Spleen (tissue), 13 donors: Measurements from ENCODE around the gene GSTM5. TPM values are rescaled to one million over a fixed set of nuclear protein-coding genes. Genes with fewer than 3 reads are reported as not detected.
A peak's percentile ranks its signal among the peaks of the same experiment; 100 is the strongest.
"Not testable (repeated sequence)": the region's sequence is repeated elsewhere in the genome, so short reads cannot be mapped to it uniquely, and the experiment has no call there.

Experiments used
- DNase-seq: peaks from one replicate; pipeline ENCODE4 v3.0.0-alpha.2; 2020
- H3K27ac ChIP-seq, 8 donors: fragments of 200-600 bp; sonication (generic) in 7 of 8; 1 replicate in 4 of 8; 2 replicates in 4 of 8; pipeline versions ENCODE4 v1.5.0 to v1.8.0; 2016 to 2021; ENCODE audit warnings: inconsistent platforms in 4 of 8, mild to moderate bottlenecking in 4 of 8, moderate library complexity in 1 of 8
- H3K27me3 ChIP-seq, 7 donors: fragments of 200-600 bp; sonication (generic) in 6 of 7; replicated peaks in 1 of 7; 1 replicate in 4 of 7; 2 replicates in 3 of 7; pipeline versions ENCODE4 v1.5.0 to v1.8.0; 2016 to 2021; ENCODE audit warnings: inconsistent platforms in 3 of 7, mild to moderate bottlenecking in 1 of 7
- H3K36me3 ChIP-seq, 6 donors: fragments of 200-600 bp; sonication (generic) in 5 of 6; 1 replicate in 4 of 6; 2 replicates in 2 of 6; pipeline versions ENCODE4 v1.5.0 to v1.8.0; 2016 to 2021; ENCODE audit warnings: inconsistent platforms in 2 of 6
- H3K4me1 ChIP-seq, 6 donors: fragments of 200-600 bp; sonication (generic) in 5 of 6; 1 replicate in 3 of 6; 2 replicates in 3 of 6; pipeline versions ENCODE4 v1.5.0 to v1.8.0; 2016 to 2021; ENCODE audit warnings: inconsistent platforms in 3 of 6
- H3K4me3 ChIP-seq, 8 donors: fragments of 200-600 bp; sonication (generic) in 7 of 8; 1 replicate in 4 of 8; 2 replicates in 4 of 8; pipeline versions ENCODE4 v1.5.0 to v1.8.0; 2016 to 2021; ENCODE audit warnings: inconsistent platforms in 4 of 8, mild to moderate bottlenecking in 4 of 8, moderate library complexity in 2 of 8
- H3K9me3 ChIP-seq, 8 donors: fragments of 200-600 bp; sonication (generic) in 7 of 8; 1 replicate in 4 of 8; 2 replicates in 4 of 8; pipeline versions ENCODE4 v1.5.0 to v1.8.0; 2016 to 2021; ENCODE audit warnings: inconsistent platforms in 4 of 8
- CTCF ChIP-seq, 11 experiments: fragments of 200-600 bp in 7 of 11; fragments of 450-650 bp in 4 of 11; sonication (generic) in 4 of 11; IDR thresholded peaks in 8 of 11; conservative IDR thresholded peaks in 3 of 11; 1 replicate in 7 of 11; 2 replicates in 4 of 11; pipeline versions ENCODE4 v1.4.0 to v1.8.0; 2016 to 2021; ENCODE audit warnings: antibody characterized with exemption in 11 of 11, inconsistent platforms in 4 of 11, mild to moderate bottlenecking in 1 of 11
- POLR2A ChIP-seq, 3 donors: fragments of 450-650 bp; IDR thresholded peaks; one replicate each; pipeline ENCODE4 v1.5.1; 2017; ENCODE audit warnings: antibody characterized with exemption in 3 of 3, mild to moderate bottlenecking in 1 of 3
- POLR2AphosphoS5 ChIP-seq, 3 donors: sonication (generic); formaldehyde crosslinking; IDR thresholded peaks; one replicate each; pipeline ENCODE4 v1.5.1; 2017; ENCODE audit warnings: antibody characterized with exemption in 3 of 3
- WGBS, 5 donors: extraction: QIAGEN DNeasy Blood & Tissue Kit in 3 of 5; methylation state at CpG; one replicate each; pipeline versions ENCODE4 v1.1.5 to v1.1.7; 2013 to 2018; 5-methylcytosine and 5-hydroxymethylcytosine counted together
- intact Hi-C: fragments of 100-400 bp; cut with DNase I; formaldehyde crosslinking; loops from one replicate; pipeline ENCODE4 v1.15.0; 2023; ENCODE audit warnings: low total_unique reads
- long read RNA-seq, 2 donors: transcript quantifications; one replicate each; lab custom pipeline, GENCODE V29; 2026
- polyA plus RNA-seq, 3 donors: library from polyadenylated mRNA; stranded (reverse); fragments of 200-250 nt; gene quantifications; one replicate each; pipeline ENCODE4 v1.2.1, GENCODE V29; 2013
- total RNA-seq, 7 donors: library from RNA; depleted of rRNA in 3 of 7; stranded (reverse); fragments of >200 nt in 3 of 7; fragmentation: NEBNext Ultra II Directional in 4 of 7; extraction: Animal tissue kit (Norgen Biotek cat#: 25700) in 4 of 7; gene quantifications; one replicate each; pipeline versions ENCODE4 v1.1.0 to v1.2.1, GENCODE V29; 2016 to 2021
- donor health status: healthy with polysubstance abuse.
- donor health status: DM: no; HTN: no; CAD: no; lungs with moderate emphysema.
- donor health status: DM: no; HTN: no; CAD: no.
- donor health status: Bipolar disorder and iron deficiency.
- donor health status: healthy.
- donor health status: DM: no; HTN: no; CAD: no.
- donor health status: DM: yes; HTN: yes; CAD: no.

The GSTM5 gene
- 10 to 100 TPM in 1 of 7 donors, 1 to 10 TPM in 6; 1.4 to 13.1 (median 3.7) TPM for total RNA-seq
- 1 to 10 TPM; 2.8 to 4.2 (median 3.4) TPM for polyA plus RNA-seq
- long read RNA-seq, donor 1, partial matches to known transcripts: 8 of 16 reads
- long read RNA-seq, donor 1, other reads (novel, unspliced or antisense): 5 of 16 reads
- long read RNA-seq, donor 2, partial matches to known transcripts: 0 of 1 reads
- long read RNA-seq, donor 2, other reads (novel, unspliced or antisense): 0 of 1 reads

GRCh38 chr1:109711593-109712320, at the start of gene GSTM5:
TSS of gene GSTM5 (plus strand) at chr1:109712251. CDS start at chr1:109712313, 62 bp downstream.
- intact Hi-C loops, H3K4me1 ChIP-seq, DNase-seq, H3K36me3 ChIP-seq: not testable (repeated sequence)
- peaks cover 0 to 24% (median 18%) of the 10 kb centered on the region in 8 donors for H3K9me3 ChIP-seq
- H3K27me3 ChIP-seq: peaks cover 0 to 10% (median 0%) of the 10 kb centered on the region in 7 donors
- peak within 1 kb of the TSS in 2 of 8 donors; percentile 57 to 69 for H3K27ac ChIP-seq
- 12 to 48% (median 22%) methylated on average over 12 to 33 of the region's 33 CpGs for WGBS, 5 donors
- H3K4me3 ChIP-seq: peak within 1 kb of the TSS in 7 of 8 donors; percentile 5 to 55 (median 21)
- peak in 1 of 3 donors; percentile 12 for TF ChIP-seq POLR2AphosphoS5 (IDR thresholded peaks at IDR 0.05)

GRCh38 chr1:109664671-109665070, 47.4 kb upstream of the GSTM5 start:
- no peak for DNase-seq
- no peaks in the 10 kb centered on the region for H3K27me3 ChIP-seq

GRCh38 chr1:109667452-109668122, 44.5 kb upstream of the GSTM5 start, which contains the start of gene GSTM2:
TSS of gene GSTM2 (plus strand) at chr1:109668057. CDS start at chr1:109668116, 59 bp downstream.
- TF ChIP-seq POLR2A (IDR thresholded peaks at IDR 0.05): no peak
- TF ChIP-seq POLR2AphosphoS5 (IDR thresholded peaks at IDR 0.05): peak; percentile 41 to 75 (median 69)
- no peak for TF ChIP-seq CTCF (IDR thresholded peaks at IDR 0.05 in 8 of 11, conservative IDR thresholded peaks at IDR 0.05 in 3 of 11)
- H3K27me3 ChIP-seq: no peaks in the 10 kb centered on the region
- 14 to 18% (median 16%) methylated on average over 22 of the region's 22 CpGs for WGBS, 5 donors
- peak; percentile 95 for DNase-seq
- peak within 1 kb of the TSS; percentile 31 to 77 (median 46) for H3K4me3 ChIP-seq
- intact Hi-C loops: no loop called here
- no peaks in the 10 kb centered on the region for H3K9me3 ChIP-seq
- H3K36me3 ChIP-seq: peaks cover 0 to 15% (median under 1%) of the 10 kb centered on the region in 6 donors
- H3K4me1 ChIP-seq: peaks cover 0 to 21% (median 14%) of the 10 kb centered on the region in 6 donors
- peak within 1 kb of the TSS in 2 of 8 donors; percentile 37 to 59 for H3K27ac ChIP-seq

More at GRCh38 chr1:109664671-109665070, 47.4 kb upstream of the GSTM5 start:
- no peaks in the 10 kb centered on the region for H3K9me3 ChIP-seq
- 53 to 97% (median 90%) methylated on average over 1 of the region's 1 CpG for WGBS, 5 donors
- intact Hi-C loops: no loop called here
- no peak overlapping the region for H3K4me3 ChIP-seq
- peaks cover 0 to 34% (median 7%) of the 10 kb centered on the region in 6 donors for H3K36me3 ChIP-seq
- no peak overlapping the region for H3K27ac ChIP-seq
- no peak for TF ChIP-seq POLR2A (IDR thresholded peaks at IDR 0.05)
- TF ChIP-seq CTCF (IDR thresholded peaks at IDR 0.05 in 8 of 11, conservative IDR thresholded peaks at IDR 0.05 in 3 of 11): no peak
- TF ChIP-seq POLR2AphosphoS5 (IDR thresholded peaks at IDR 0.05): no peak
- peaks cover 0 to 22% (median 14%) of the 10 kb centered on the region in 6 donors for H3K4me1 ChIP-seq

- no peaks in the 10 kb centered on the region for H3K9me3 ChIP-seq
- H3K27me3 ChIP-seq: no peaks in the 10 kb centered on the region
- H3K4me1 ChIP-seq: peaks cover 0 to 21% (median 14%) of the 10 kb centered on the region in 6 donors
- H3K36me3 ChIP-seq: peaks cover 0 to 18% (median 2%) of the 10 kb centered on the region in 6 donors
- TF ChIP-seq CTCF (IDR thresholded peaks at IDR 0.05 in 8 of 11, conservative IDR thresholded peaks at IDR 0.05 in 3 of 11) (no peak), POLR2AphosphoS5 (IDR thresholded peaks at IDR 0.05) (no peak), POLR2A (IDR thresholded peaks at IDR 0.05) (no peak)
- no peak for DNase-seq
- H3K4me3 ChIP-seq: peak overlapping the region; percentile 31 to 77 (median 46)
- peak overlapping the region in 2 of 8 donors; percentile 37 to 59 for H3K27ac ChIP-seq
- intact Hi-C loops: no loop called here
- WGBS, 5 donors: 10 to 19% (median 14%) methylated on average over 13 to 26 of the region's 26 CpGs
Measured at GRCh38 chr1:109668123-109668775, 43.8 kb upstream of the GSTM5 start.
